ENCODE data around the gene TENT4A. TPM values are rescaled to one million over a fixed set of nuclear protein-coding genes. Genes with fewer than 3 reads are reported as not detected.
A peak's percentile ranks its signal among the peaks of the same experiment; 100 is the strongest.

The TENT4A gene
- total RNA-seq, 1 experiment from 2014 or later: 17.7 TPM

- no peak for DNase-seq (ENCODE audit: extremely low read depth, low read depth)
These were observed 13.1 kb upstream of the TENT4A start for GRCh38 chr5:6700074-6700684.

- DNase-seq (ENCODE audit: extremely low read depth, low read depth): no peak
These were observed 12.4 kb upstream of the TENT4A start for GRCh38 chr5:6700685-6701355.

- DNase-seq (ENCODE audit: extremely low read depth, low read depth): no peak
These were observed 11.7 kb upstream of the TENT4A start for GRCh38 chr5:6701491-6701890.

- DNase-seq (ENCODE audit: extremely low read depth, low read depth): no peak
These were observed 10.6 kb upstream of the TENT4A start for GRCh38 chr5:6702633-6703032.

- no peak for DNase-seq (ENCODE audit: extremely low read depth, low read depth)
These were observed 9.4 kb upstream of the TENT4A start for GRCh38 chr5:6703806-6704205.

- no peak for DNase-seq (ENCODE audit: extremely low read depth, low read depth)
These were observed 8.8 kb upstream of the TENT4A start for GRCh38 chr5:6704361-6704851.

GRCh38 chr5:6705088-6705487 lies 8.1 kb upstream of the TENT4A start:
- no peak for DNase-seq (ENCODE audit: extremely low read depth, low read depth)

- DNase-seq (ENCODE audit: extremely low read depth, low read depth): no peak
These were observed 7.3 kb upstream of the TENT4A start for GRCh38 chr5:6705959-6706358.

GRCh38 chr5:6707852-6708251 lies 5.4 kb upstream of the TENT4A start:
- DNase-seq (ENCODE audit: extremely low read depth, low read depth): no peak

GRCh38 chr5:6708814-6709213 lies 4.4 kb upstream of the TENT4A start:
- DNase-seq (ENCODE audit: extremely low read depth, low read depth): no peak

GRCh38 chr5:6710070-6710469 lies 3.2 kb upstream of the TENT4A start:
- DNase-seq (ENCODE audit: extremely low read depth, low read depth): no peak

- no peak for DNase-seq (ENCODE audit: extremely low read depth, low read depth)
These were observed 2.5 kb upstream of the TENT4A start for GRCh38 chr5:6710551-6711318.

GRCh38 chr5:6711409-6712141 lies 1.7 kb upstream of the TENT4A start:
- no peak for DNase-seq (ENCODE audit: extremely low read depth, low read depth)

- DNase-seq (ENCODE audit: extremely low read depth, low read depth): peak; percentile 41
These were observed 1.1 kb upstream of the TENT4A start for GRCh38 chr5:6712142-6712576.

- peak; percentile 96 for DNase-seq (ENCODE audit: extremely low read depth, low read depth)
These were observed 507 bp upstream of the TENT4A start for GRCh38 chr5:6712577-6713273.

GRCh38 chr5:6714226-6715041 lies 1.2 kb downstream of the TENT4A start:
- no peak for DNase-seq (ENCODE audit: extremely low read depth, low read depth)

GRCh38 chr5:6715271-6715670 lies 2.0 kb downstream of the TENT4A start:
- no peak for DNase-seq (ENCODE audit: extremely low read depth, low read depth)

- DNase-seq (ENCODE audit: extremely low read depth, low read depth): no peak
These were observed 2.8 kb downstream of the TENT4A start for GRCh38 chr5:6715758-6716628.

Measured in NCI-H460 (cell line).